ENCODE data around the gene SSBP1. TPM values are rescaled to one million over a fixed set of nuclear protein-coding genes. Genes with fewer than 3 reads are reported as not detected.

SSBP1 gene
- total RNA-seq, 1 experiment from 2014 or later: 193 TPM

GRCh38 chr7:141737118-141737835 lies 881 bp upstream of the SSBP1 start:
- Histone ChIP-seq H3F3A (ENCODE audit: insufficient read depth, low read depth) (peaks cover 3% of the 10 kb centered on the region; the same call in 1 of the 2 replicates), H3K4me3 (peak overlapping the region; percentile 100), H2AFZ (peak overlapping the region; percentile 96), H3K4me2 (peak overlapping the region; percentile 96), H3K4me1 (replicated peaks; ENCODE audit: insufficient read depth) (peaks cover 27% of the 10 kb centered on the region), H3K36me3 (ENCODE audit: low read depth) (peaks cover 19% of the 10 kb centered on the region), H3K9me3 (ENCODE audit: insufficient read depth, low read depth) (no peaks in the 10 kb centered on the region), H4K20me1 (ENCODE audit: insufficient read depth) (0 out of 2 replicates have a peak, but pooled peaks cover 5% of the 10 kb centered on the region), H3K27me3 (ENCODE audit: insufficient read depth, low read depth) (no peaks in the 10 kb centered on the region), H3K27ac (peak overlapping the region; percentile 77), H3K9me2 (ENCODE audit: insufficient read depth) (no peaks in the 10 kb centered on the region), H3K79me2 (ENCODE audit: low read depth) (peaks cover 31% of the 10 kb centered on the region)
- peak; percentile 35 to 52 for DNase-seq
- ChIA-PET CTCF (interaction anchor here (0.6 to 1.8 kb wide), 10 partner anchors 13 to 1119 kb away, joined by 3 to 17 read pairs (median 4); partner anchors contain the start of gene DENND11), POLR2A (ENCODE audit: unreplicated experiment) (interaction anchor here (0.6 to 1.4 kb wide), 8 partner anchors 15 to 1150 kb away, joined by 3 to 7 read pairs (median 4); no protein-coding TSS in a partner anchor)
- intact Hi-C loops (cut with micrococcal nuclease; ENCODE audit: unreplicated experiment): no loop called here
- TF ChIP-seq CTCF (conservative IDR thresholded peaks at IDR 0.05): no peak
- no peak for TF ChIP-seq EZH2 (IDR thresholded peaks at IDR 0.05; ENCODE audit: low read depth)
- TSS peak; percentile 80 for BruUV-seq (replicated peaks)

- Histone ChIP-seq H2AFZ (peak overlapping the region; percentile 86), H3K9me3 (ENCODE audit: insufficient read depth, low read depth) (no peaks in the 10 kb centered on the region), H3K27ac (peak overlapping the region; percentile 73), H3F3A (ENCODE audit: insufficient read depth, low read depth) (peaks cover 3% of the 10 kb centered on the region; the same call in 1 of the 2 replicates), H3K27me3 (ENCODE audit: insufficient read depth, low read depth) (no peaks in the 10 kb centered on the region), H3K79me2 (ENCODE audit: low read depth) (peaks cover 31% of the 10 kb centered on the region), H3K4me1 (replicated peaks; ENCODE audit: insufficient read depth) (peaks cover 27% of the 10 kb centered on the region), H4K20me1 (ENCODE audit: insufficient read depth) (0 out of 2 replicates have a peak, but pooled peaks cover 5% of the 10 kb centered on the region), H3K4me2 (peak overlapping the region; percentile 97), H3K4me3 (peak overlapping the region; percentile 100), H3K9me2 (ENCODE audit: insufficient read depth) (no peaks in the 10 kb centered on the region), H3K36me3 (ENCODE audit: low read depth) (peaks cover 30% of the 10 kb centered on the region)
- TSS peak; percentile 66 for BruUV-seq (replicated peaks)
- POLR2A ChIA-PET (ENCODE audit: unreplicated experiment): interaction anchor here (0.6 to 1.3 kb wide), 3 partner anchors 75 to 1573 kb away, joined by 6 to 8 read pairs (median 7); no protein-coding TSS in a partner anchor
- TF ChIP-seq CTCF (conservative IDR thresholded peaks at IDR 0.05) (no peak; the same call in 1 of the 2 replicates), EZH2 (IDR thresholded peaks at IDR 0.05; ENCODE audit: low read depth) (no peak)
- intact Hi-C loops (cut with micrococcal nuclease; ENCODE audit: unreplicated experiment): loop anchor here (1.0 to 2.0 kb wide), 6 partner anchors 36 to 723 kb away; partner anchors contain the start of genes AGK and DENND11
- CTCF ChIA-PET: interaction anchor here (1.8 kb wide), 1 partner anchor 89 kb away, joined by 9 read pairs; no protein-coding TSS in a partner anchor
- DNase-seq: no peak
Observed at GRCh38 chr7:141738592-141739013, 445 bp downstream of the SSBP1 start.

- Histone ChIP-seq H3K27ac (peak overlapping the region; percentile 73; the same call in 1 of the 2 replicates), H3K36me3 (ENCODE audit: low read depth) (peaks cover 36% of the 10 kb centered on the region), H4K20me1 (ENCODE audit: insufficient read depth) (0 out of 2 replicates have a peak, but pooled peaks cover 5% of the 10 kb centered on the region), H3K4me1 (replicated peaks; ENCODE audit: insufficient read depth) (peaks cover 27% of the 10 kb centered on the region), H3K4me3 (peak overlapping the region; percentile 100), H3K79me2 (ENCODE audit: low read depth) (peaks cover 31% of the 10 kb centered on the region), H3F3A (ENCODE audit: insufficient read depth, low read depth) (peaks cover 3% of the 10 kb centered on the region; the same call in 1 of the 2 replicates), H3K27me3 (ENCODE audit: insufficient read depth, low read depth) (no peaks in the 10 kb centered on the region), H2AFZ (no peak overlapping the region), H3K9me3 (ENCODE audit: insufficient read depth, low read depth) (no peaks in the 10 kb centered on the region), H3K9me2 (ENCODE audit: insufficient read depth) (no peaks in the 10 kb centered on the region), H3K4me2 (peak overlapping the region; percentile 97)
- DNase-seq: no peak
- intact Hi-C loops (cut with micrococcal nuclease; ENCODE audit: unreplicated experiment): loop anchor here (2.0 kb wide), 1 partner anchor 76 kb away; no protein-coding TSS in a partner anchor
- TF ChIP-seq CTCF (conservative IDR thresholded peaks at IDR 0.05) (no peak), EZH2 (IDR thresholded peaks at IDR 0.05; ENCODE audit: low read depth) (no peak)
- no TSS peak for BruUV-seq (replicated peaks)
- ChIA-PET POLR2A (ENCODE audit: unreplicated experiment) (no interaction called here), CTCF (interaction anchor here (1.8 kb wide), 1 partner anchor 89 kb away, joined by 9 read pairs; no protein-coding TSS in a partner anchor)
Observed at GRCh38 chr7:141739250-141739649, 1.1 kb downstream of the SSBP1 start.
